Lung (tissue), 12 donors: Measurements from ENCODE around the gene HIKESHI. TPM values are rescaled to one million over a fixed set of nuclear protein-coding genes. Genes with fewer than 3 reads are reported as not detected.
"Not testable (repeated sequence)": the region's sequence is repeated elsewhere in the genome, so short reads cannot be mapped to it uniquely, and the experiment has no call there.

Source experiments
- ATAC-seq: fragments of 200-7000 bp; cut with Tn5 transposase; one replicate; pipeline ENCODE4 v1.9.1; 2020; ENCODE audit warnings: moderate number of reproducible peaks; ENCODE audit not compliant: insufficient read depth, low FRiP score
- DNase-seq, 3 donors: peaks; one replicate each; pipeline ENCODE4 v3.0.0-alpha.2; 2013 to 2017
- H3K27ac ChIP-seq, 2 donors: one replicate each; pipeline ENCODE4 v1.5.1; 2013; ENCODE audit warnings: mild to moderate bottlenecking in 2 of 2, moderate library complexity in 2 of 2, control low read depth in 1 of 2, inconsistent platforms in 1 of 2, low read depth in 1 of 2, low read length in 1 of 2
- H3K27me3 ChIP-seq, 3 donors: one replicate each; pipeline ENCODE4 v1.5.1; 2013; ENCODE audit warnings: low read length in 2 of 3; ENCODE audit not compliant: control insufficient read depth in 3 of 3, insufficient read depth in 3 of 3
- H3K36me3 ChIP-seq, 4 donors: one replicate each; pipeline ENCODE4 v1.5.1; 2013; ENCODE audit warnings: low read length in 4 of 4, mild to moderate bottlenecking in 1 of 4, moderate library complexity in 1 of 4; ENCODE audit not compliant: control insufficient read depth in 4 of 4, insufficient read depth in 4 of 4
- H3K4me1 ChIP-seq, 5 donors: one replicate each; pipeline ENCODE4 v1.5.1; 2013; ENCODE audit warnings: low read length in 5 of 5, mild to moderate bottlenecking in 2 of 5, moderate library complexity in 1 of 5; ENCODE audit not compliant: control insufficient read depth in 5 of 5, insufficient read depth in 5 of 5
- H3K4me3 ChIP-seq: one replicate; pipeline ENCODE4 v1.5.1; 2013; ENCODE audit warnings: mild to moderate bottlenecking, control low read depth, moderate library complexity
- H3K9ac ChIP-seq, 2 donors: one replicate each; pipeline ENCODE4 v1.5.1; 2013; ENCODE audit warnings: low read length in 2 of 2, control low read depth in 1 of 2; ENCODE audit not compliant: insufficient read depth in 1 of 2
- H3K9me3 ChIP-seq, 4 donors: one replicate each; pipeline ENCODE4 v1.5.1; 2013; ENCODE audit warnings: low read length in 3 of 4, mild to moderate bottlenecking in 1 of 4, moderate library complexity in 1 of 4; ENCODE audit not compliant: control insufficient read depth in 4 of 4, insufficient read depth in 3 of 4
- WGBS, 2 donors: extraction: QIAGEN DNeasy Blood & Tissue Kit; methylation state at CpG; one replicate each; pipeline ENCODE4 v1.1.7; 2013; 5-methylcytosine and 5-hydroxymethylcytosine counted together
- polyA plus RNA-seq, 2 donors: library from polyadenylated mRNA; stranded (reverse); fragments of 200-250 nt; gene quantifications; one replicate each; pipeline ENCODE4 v1.2.1, GENCODE V29; 2013
- total RNA-seq, 2 donors: library from RNA; depleted of rRNA in 1 of 2; stranded (reverse); fragments of >200 nt in 1 of 2; gene quantifications; one replicate each; pipeline ENCODE4 v1.2.1, GENCODE V29; 2014 to 2021
- TF ChIP-seq, protein P1 (sequence below): IDR thresholded peaks from 2 replicates; pipeline ENCODE4 v1.5.1; 2012; ENCODE audit warnings: mild to moderate bottlenecking; ENCODE audit errors: control extremely low read depth, extremely low read depth
- donor health status: control.
- donor health status: control.
- donor health status: Bipolar disorder and iron deficiency.
- donor health status: healthy.
- donor health status: DM: yes; HTN: yes; CAD: no.

HIKESHI gene
- total and polyA plus RNA-seq, 4 donors, result 27.0 to 37.1 (median 32.6) TPM

DNA sequence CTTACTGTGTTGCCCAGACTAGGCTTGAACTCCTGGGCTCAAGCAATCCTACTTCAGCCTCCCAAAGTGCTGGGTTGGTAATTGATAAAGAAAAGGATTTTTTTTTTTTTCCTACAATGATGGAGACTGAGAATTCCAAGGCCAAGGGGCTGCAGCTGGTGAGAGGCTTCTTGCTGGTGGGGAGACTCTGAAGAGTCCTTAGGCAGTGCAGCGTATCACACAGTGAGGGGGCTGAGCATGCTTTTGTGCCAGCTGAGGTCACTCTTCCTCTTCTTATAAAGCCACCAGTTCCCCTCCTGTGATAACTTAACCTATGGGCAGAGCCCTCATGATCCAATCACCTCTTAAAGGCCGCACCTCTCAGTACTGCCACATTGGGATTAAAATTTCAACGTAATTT, 44.5 kb downstream of the HIKESHI start:
- Histone ChIP-seq H3K9ac (no peak overlapping the region), H3K36me3 (peaks cover 0 to 7% (median 5%) of the 10 kb centered on the region in 4 donors), H3K27me3 (no peaks in the 10 kb centered on the region), H3K4me1 (no peaks in the 10 kb centered on the region), H3K4me3 (no peak overlapping the region), H3K9me3 (no peaks in the 10 kb centered on the region), H3K27ac (no peak overlapping the region)
- 95 to 96% methylated on average over 3 of the region's 3 CpGs for WGBS, 2 donors
- TF ChIP-seq, protein P1, sequence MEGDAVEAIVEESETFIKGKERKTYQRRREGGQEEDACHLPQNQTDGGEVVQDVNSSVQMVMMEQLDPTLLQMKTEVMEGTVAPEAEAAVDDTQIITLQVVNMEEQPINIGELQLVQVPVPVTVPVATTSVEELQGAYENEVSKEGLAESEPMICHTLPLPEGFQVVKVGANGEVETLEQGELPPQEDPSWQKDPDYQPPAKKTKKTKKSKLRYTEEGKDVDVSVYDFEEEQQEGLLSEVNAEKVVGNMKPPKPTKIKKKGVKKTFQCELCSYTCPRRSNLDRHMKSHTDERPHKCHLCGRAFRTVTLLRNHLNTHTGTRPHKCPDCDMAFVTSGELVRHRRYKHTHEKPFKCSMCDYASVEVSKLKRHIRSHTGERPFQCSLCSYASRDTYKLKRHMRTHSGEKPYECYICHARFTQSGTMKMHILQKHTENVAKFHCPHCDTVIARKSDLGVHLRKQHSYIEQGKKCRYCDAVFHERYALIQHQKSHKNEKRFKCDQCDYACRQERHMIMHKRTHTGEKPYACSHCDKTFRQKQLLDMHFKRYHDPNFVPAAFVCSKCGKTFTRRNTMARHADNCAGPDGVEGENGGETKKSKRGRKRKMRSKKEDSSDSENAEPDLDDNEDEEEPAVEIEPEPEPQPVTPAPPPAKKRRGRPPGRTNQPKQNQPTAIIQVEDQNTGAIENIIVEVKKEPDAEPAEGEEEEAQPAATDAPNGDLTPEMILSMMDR, result no peak
- no peak for DNase-seq
- ATAC-seq, result no peak

- ATAC-seq (no peak), DNase-seq (no peak)
- Histone ChIP-seq H3K4me3 (no peak overlapping the region), H3K9ac (no peak overlapping the region), H3K27ac (no peak overlapping the region), H3K4me1 (no peaks in the 10 kb centered on the region), H3K27me3 (no peaks in the 10 kb centered on the region), H3K36me3 (no peaks in the 10 kb centered on the region), H3K9me3 (no peaks in the 10 kb centered on the region)
- 76 to 89% methylated on average over 4 of the region's 4 CpGs for WGBS, 2 donors
- TF ChIP-seq, protein P1, result no peak
These were observed 53.2 kb downstream of the HIKESHI start for GRCh38 chr11:86355256-86355655.

DNA sequence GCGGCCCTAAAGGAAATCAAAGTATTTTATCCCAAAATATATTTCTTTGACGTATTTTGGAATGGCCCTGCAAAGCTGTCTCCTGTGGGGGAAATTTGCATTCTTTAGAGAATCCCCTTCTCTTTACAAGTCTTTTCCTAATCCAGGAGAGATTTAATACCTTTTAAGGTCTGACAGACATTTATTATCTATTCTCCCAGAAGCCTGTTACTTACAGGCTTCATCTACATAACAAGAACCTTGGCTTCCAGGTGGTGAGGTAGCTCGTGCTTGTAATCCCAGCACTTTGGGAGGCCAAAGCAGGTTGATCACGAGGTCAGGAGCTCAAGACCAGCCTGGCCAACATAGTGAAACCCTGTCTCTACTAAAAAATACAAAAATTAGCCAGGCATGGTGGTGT, 55.4 kb downstream of the HIKESHI start:
- H3K27ac ChIP-seq, H3K4me1 ChIP-seq, H3K27me3 ChIP-seq, H3K4me3 ChIP-seq, ATAC-seq, DNase-seq, H3K36me3 ChIP-seq, H3K9ac ChIP-seq, H3K9me3 ChIP-seq: not testable (repeated sequence)
- 83 to 86% methylated on average over 4 of the region's 4 CpGs for WGBS, 2 donors

DNA sequence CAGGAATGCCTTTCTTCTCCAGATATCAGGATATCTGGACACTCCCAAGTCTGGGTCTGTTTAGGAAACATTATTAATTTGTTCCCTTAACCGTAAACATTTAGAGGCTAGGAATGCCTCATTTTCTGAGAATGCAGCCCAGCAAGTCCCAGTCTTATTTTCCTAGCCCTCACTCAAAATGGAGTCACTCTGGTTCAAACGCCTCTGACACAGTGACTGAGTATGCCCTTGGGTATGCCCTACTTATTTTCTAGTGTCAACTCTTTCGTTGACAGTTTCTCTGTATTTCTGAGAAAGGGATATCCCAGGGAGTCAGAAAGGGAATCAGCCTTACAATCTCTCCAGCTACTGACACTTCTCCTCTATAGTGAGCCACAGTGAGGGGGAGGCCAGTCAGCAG, 56.7 kb downstream of the HIKESHI start:
- Histone ChIP-seq H3K4me3 (no peak overlapping the region), H3K27ac (no peak overlapping the region), H3K4me1 (no peaks in the 10 kb centered on the region), H3K36me3 (no peaks in the 10 kb centered on the region), H3K9me3 (peaks cover 0 to 2% (median 0%) of the 10 kb centered on the region in 4 donors), H3K9ac (no peak overlapping the region), H3K27me3 (no peaks in the 10 kb centered on the region)
- ATAC-seq, result no peak
- TF ChIP-seq, protein P1, result no peak
- DNase-seq, result no peak
- 88 to 91% methylated on average over 3 of the region's 3 CpGs for WGBS, 2 donors
